HCT116 (cell line): ENCODE data around the gene PRRC2A. TPM values are rescaled to one million over a fixed set of nuclear protein-coding genes. Genes with fewer than 3 reads are reported as not detected.
A peak's percentile ranks its signal among the peaks of the same experiment; 100 is the strongest.

Experiments used
- ATAC-seq: fragments of 200-7000 bp; cut with Tn5 transposase; 2 replicates; pipeline ENCODE4 v1.9.1; 2020; ENCODE audit warnings: mild to moderate bottlenecking, moderate library complexity
- BruUV-seq: library from RNA; stranded (reverse); fragments of 400-500 nt; replicated peaks from 2 replicates; lab custom pipeline; 2021; lab: Mats Ljungman, UMichigan
- CTCF ChIA-PET: fragments of 300-600 bp; sonication (Branson Sonifier 250); formaldehyde crosslinking; loops from one replicate; lab custom pipeline; 2021; ENCODE audit warnings: antibody characterized with exemption; lab: Charles Lee
- POLR2A ChIA-PET: fragments of 300-600, 350-600 bp; sonication (Branson Sonifier 250); formaldehyde crosslinking; loops from one replicate; lab custom pipeline; 2021; ENCODE audit warnings: antibody characterized with exemption; lab: Charles Lee
- RAD21 ChIA-PET, 2 experiments: fragments of 300-600 bp; sonication (Branson Sonifier 250); formaldehyde crosslinking; loops; one replicate each; lab custom pipeline; 2023; ENCODE audit warnings: low total read pairs in 2 of 2; ENCODE audit not compliant: uncharacterized antibody in 2 of 2, unreplicated experiment in 2 of 2, low non-redundant PET in 1 of 2; lab: Charles Lee
- DNase-seq: peaks from one replicate; pipeline ENCODE4 v3.0.0-alpha.2; 2010; ENCODE audit warnings: low read depth, low spot score
- H2AFZ ChIP-seq: fragments of 200-600 bp; shearing (Covaris generic), sonication (generic); 2 replicates; pipeline ENCODE4 v1.6.1; 2017; ENCODE audit warnings: low read depth, mixed run types, mixed read lengths, antibody characterized with exemption, low read length; ENCODE audit not compliant: poor library complexity, severe bottlenecking
- H3K27ac ChIP-seq: 2 replicates; pipeline ENCODE4 v1.5.1; 2012; ENCODE audit warnings: low read depth, low read length
- H3K27me3 ChIP-seq: fragments of 200-600 bp; sonication (generic); 2 replicates; pipeline ENCODE4 v1.6.1; 2016; ENCODE audit warnings: mixed run types, low read length, mixed read lengths; ENCODE audit not compliant: insufficient read depth
- H3K36me3 ChIP-seq, 2 experiments: fragments of 200-500 bp in 1 of 2; fragments of 200-600 bp in 1 of 2; sonication (Bioruptor generic) in 1 of 2; sonication (generic) in 1 of 2; 2 replicates each; pipeline versions ENCODE4 v1.5.1 to v1.6.1; 2014 to 2016; ENCODE audit warnings: low read length in 2 of 2, inconsistent platforms in 1 of 2, mixed read lengths in 1 of 2, mixed run types in 1 of 2; ENCODE audit not compliant: insufficient read depth in 2 of 2, control insufficient read depth in 1 of 2
- H3K4me1 ChIP-seq, 2 experiments: fragments of 200-600 bp in 1 of 2; sonication (generic) in 1 of 2; 2 replicates each; pipeline versions ENCODE4 v1.5.1 to v1.6.1; 2012 to 2017; ENCODE audit warnings: low read length in 2 of 2, inconsistent platforms in 1 of 2, mild to moderate bottlenecking in 1 of 2, mixed read lengths in 1 of 2, mixed run types in 1 of 2, moderate library complexity in 1 of 2; ENCODE audit not compliant: insufficient read depth in 2 of 2, control insufficient read depth in 1 of 2
- H3K4me2 ChIP-seq: fragments of 200-600 bp; sonication (generic); 2 replicates; pipeline ENCODE4 v1.6.1; 2017; ENCODE audit warnings: mixed run types, low read length, mixed read lengths
- H3K4me3 ChIP-seq, 2 experiments: fragments of 200-600 bp in 1 of 2; sonication (generic) in 1 of 2; replicated peaks in 1 of 2; 2 replicates each; pipeline ENCODE4 v1.5.1; 2011 to 2016; ENCODE audit warnings: low read length in 2 of 2, control low read depth in 1 of 2, low read depth in 1 of 2, mild to moderate bottlenecking in 1 of 2, mixed read lengths in 1 of 2, mixed run types in 1 of 2
- H3K79me2 ChIP-seq: fragments of 200-600 bp; sonication (generic); 2 replicates; pipeline ENCODE4 v1.6.1; 2017; ENCODE audit warnings: mild to moderate bottlenecking, mixed run types, low read length, moderate library complexity, mixed read lengths; ENCODE audit not compliant: insufficient read depth
- H3K9ac ChIP-seq: fragments of 200-600 bp; sonication (generic); 2 replicates; pipeline ENCODE4 v1.6.1; 2016; ENCODE audit warnings: low read length, mixed read lengths
- H3K9me2 ChIP-seq: fragments of 200-600 bp; sonication (generic), shearing (Covaris generic); 2 replicates; pipeline ENCODE4 v1.6.1; 2017; ENCODE audit warnings: mixed run types, mild to moderate bottlenecking, moderate library complexity; ENCODE audit not compliant: insufficient read depth
- H3K9me3 ChIP-seq, 2 experiments: fragments of 200-500 bp in 1 of 2; fragments of 200-600 bp in 1 of 2; sonication (Bioruptor generic) in 1 of 2; sonication (generic) in 1 of 2; 2 replicates each; pipeline ENCODE4 v1.6.1; 2014 to 2017; ENCODE audit warnings: low read length in 2 of 2, mixed read lengths in 2 of 2, inconsistent platforms in 1 of 2, low read depth in 1 of 2, mild to moderate bottlenecking in 1 of 2, mixed run types in 1 of 2, moderate library complexity in 1 of 2; ENCODE audit not compliant: control insufficient read depth in 1 of 2, insufficient read depth in 1 of 2
- H4K20me1 ChIP-seq: fragments of 200-600 bp; sonication (generic), shearing (Covaris generic); 2 replicates; pipeline ENCODE4 v1.6.1; 2017; ENCODE audit warnings: mixed run types, mild to moderate bottlenecking, moderate library complexity; ENCODE audit not compliant: insufficient read depth
- CTCF ChIP-seq, 3 experiments: fragments of 200-600 bp in 1 of 3; sonication (generic) in 1 of 3; IDR thresholded peaks in 2 of 3; conservative IDR thresholded peaks in 1 of 3; 2 replicates each; pipeline ENCODE4 v1.5.1; 2012 to 2017; ENCODE audit warnings: low read depth in 2 of 3, low read length in 2 of 3, antibody characterized with exemption in 1 of 3, borderline replicate concordance in 1 of 3, control low read depth in 1 of 3, mild to moderate bottlenecking in 1 of 3, mixed read lengths in 1 of 3, mixed run types in 1 of 3, moderate library complexity in 1 of 3; ENCODE audit not compliant: insufficient read depth in 1 of 3
- POLR2AphosphoS5 ChIP-seq: IDR thresholded peaks from 2 replicates; pipeline ENCODE4 v1.6.1; 2011; ENCODE audit warnings: mild to moderate bottlenecking, low read depth, low read length, moderate library complexity
- RAD21 ChIP-seq: IDR thresholded peaks from 2 replicates; pipeline ENCODE4 v1.6.1; 2012; ENCODE audit warnings: low read depth, mild to moderate bottlenecking
- SP1 ChIP-seq: IDR thresholded peaks from 2 replicates; pipeline ENCODE4 v1.6.1; 2012; ENCODE audit warnings: low read depth
- SRF ChIP-seq: IDR thresholded peaks from 2 replicates; pipeline ENCODE4 v1.6.1; 2012; ENCODE audit warnings: low read depth
- TCF7L2 ChIP-seq: IDR thresholded peaks from 2 replicates; pipeline ENCODE4 v1.7.0; 2011; ENCODE audit warnings: borderline replicate concordance, inconsistent platforms; ENCODE audit not compliant: insufficient read depth, insufficient read length; ENCODE audit errors: extremely low read depth
- ZFX ChIP-seq: fragments of 450-650 bp; IDR thresholded peaks from 2 replicates; pipeline ENCODE4 v1.6.1; 2017
- intact Hi-C: fragments of 100-400 bp; cut with micrococcal nuclease; formaldehyde crosslinking; loops from 2 replicates; pipeline ENCODE4 v1.10.0; 2022
- total RNA-seq: library from RNA; stranded (reverse); gene quantifications from one replicate; pipeline ENCODE4 v1.2.1, GENCODE V29; 2021; ENCODE audit not compliant: unreplicated experiment
- TF ChIP-seq, protein P1 (sequence below): IDR thresholded peaks from 2 replicates; pipeline ENCODE4 v1.6.1; 2012

The PRRC2A gene
- total RNA-seq, 1 experiment from 2014 or later: 250 TPM

DNA sequence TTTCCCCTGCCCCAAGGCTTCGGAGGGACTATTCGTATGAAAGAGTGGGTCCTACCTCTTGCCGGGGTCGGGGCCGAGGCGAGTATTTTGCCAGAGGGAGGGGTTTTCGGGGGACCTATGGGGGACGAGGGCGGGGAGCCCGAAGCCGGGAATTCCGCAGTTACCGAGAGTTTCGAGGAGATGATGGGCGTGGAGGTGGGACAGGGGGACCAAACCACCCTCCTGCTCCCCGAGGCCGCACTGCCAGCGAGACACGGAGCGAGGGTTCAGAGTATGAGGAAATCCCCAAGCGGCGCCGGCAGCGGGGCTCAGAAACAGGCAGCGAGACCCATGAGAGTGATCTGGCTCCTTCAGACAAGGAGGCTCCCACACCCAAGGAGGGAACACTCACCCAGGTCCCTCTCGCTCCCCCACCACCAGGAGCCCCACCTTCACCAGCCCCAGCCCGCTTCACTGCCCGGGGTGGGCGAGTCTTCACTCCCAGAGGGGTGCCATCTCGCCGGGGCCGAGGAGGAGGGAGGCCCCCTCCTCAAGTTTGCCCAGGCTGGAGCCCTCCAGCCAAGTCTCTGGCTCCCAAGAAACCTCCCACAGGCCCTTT is 11.3 kb downstream of the PRRC2A start:
- intact Hi-C loops: no loop called here
- H3K9ac ChIP-seq: no peak overlapping the region
- no peaks in the 10 kb centered on the region for H3K4me1 ChIP-seq
- peaks cover 67% of the 10 kb centered on the region for H3K79me2 ChIP-seq
- H4K20me1 ChIP-seq: no peaks in the 10 kb centered on the region
- no peaks in the 10 kb centered on the region for H3K9me2 ChIP-seq
- no peak overlapping the region for H3K4me3 ChIP-seq
- H3K9me3 ChIP-seq: no peaks in the 10 kb centered on the region
- 0 out of 2 replicates have a peak, but pooled peaks have one; percentile 11 for TF ChIP-seq POLR2AphosphoS5
- TF ChIP-seq, protein P1, sequence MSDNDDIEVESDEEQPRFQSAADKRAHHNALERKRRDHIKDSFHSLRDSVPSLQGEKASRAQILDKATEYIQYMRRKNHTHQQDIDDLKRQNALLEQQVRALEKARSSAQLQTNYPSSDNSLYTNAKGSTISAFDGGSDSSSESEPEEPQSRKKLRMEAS: no peak
- no peak for TF ChIP-seq ZFX
- TF ChIP-seq SP1: no peak
- no peak for TF ChIP-seq SRF
- no peak for TF ChIP-seq CTCF (IDR thresholded peaks at IDR 0.05 in 2 of 3, conservative IDR thresholded peaks at IDR 0.05 in 1 of 3; ENCODE audit: borderline replicate concordance in 1 of 3, insufficient read depth in 1 of 3, low read depth in 2 of 3, low read length in 2 of 3)
- TF ChIP-seq TCF7L2: no peak
- TF ChIP-seq RAD21: no peak
- ChIA-PET RAD21 (no interaction called here), CTCF (no interaction called here), POLR2A (no interaction called here)
- DNase-seq (no peak), ATAC-seq (peak; percentile 24; the same call in 1 of the 2 replicates)
- H3K4me2 ChIP-seq: no peak overlapping the region
- no TSS peak for BruUV-seq
- no peak overlapping the region for H2AFZ ChIP-seq
- H3K27me3 ChIP-seq: no peaks in the 10 kb centered on the region
- H3K36me3 ChIP-seq: peaks cover 62 to 95% of the 10 kb centered on the region in 2 experiments
- H3K27ac ChIP-seq: no peak overlapping the region
